ENCODE results near the gene OR4F16.
"Not testable (repeated sequence)": the region's sequence is repeated elsewhere in the genome, so short reads cannot be mapped to it uniquely, and the experiment has no call there.

DNA sequence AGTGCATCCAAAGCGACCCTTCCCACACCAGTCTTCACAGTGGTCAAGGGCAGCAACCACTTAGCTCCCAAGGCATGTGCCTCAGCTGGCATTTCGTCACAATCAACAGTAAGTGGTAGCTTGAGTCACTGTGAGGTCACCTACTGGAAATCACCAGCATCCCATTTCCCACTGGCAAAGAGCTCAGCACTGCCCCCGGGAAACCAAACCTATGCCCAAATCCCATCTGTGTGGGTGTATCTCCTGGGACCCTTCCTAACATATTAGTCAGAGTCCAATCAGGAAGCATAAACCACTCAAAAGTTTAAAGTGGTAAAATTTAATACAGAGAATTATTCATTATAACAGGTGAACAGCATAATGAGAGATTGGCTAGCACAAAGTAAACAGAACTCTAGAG lies 47.2 kb upstream of the OR4F16 start:
- not testable (repeated sequence) for TF ChIP-seq ISL1 (CRISPR knock-in tag; IDR thresholded peaks at IDR 0.05); ZFP30 (CRISPR knock-in tag; IDR thresholded peaks at IDR 0.05); TCF4 (CRISPR knock-in tag; IDR thresholded peaks at IDR 0.05; ENCODE audit: borderline replicate concordance); ARNTL (CRISPR knock-in tag; IDR thresholded peaks at IDR 0.05; ENCODE audit: borderline replicate concordance, low read depth); RARB (CRISPR knock-in tag; IDR thresholded peaks at IDR 0.05); TOX (CRISPR knock-in tag; IDR thresholded peaks at IDR 0.05; ENCODE audit: borderline replicate concordance); ZNF565 (CRISPR knock-in tag; conservative IDR thresholded peaks at IDR 0.05; ENCODE audit: low read depth); GLIS3 (CRISPR knock-in tag; IDR thresholded peaks at IDR 0.05); ZNF8 (CRISPR knock-in tag; IDR thresholded peaks at IDR 0.05); CSDC2 (CRISPR knock-in tag; IDR thresholded peaks at IDR 0.05)
- TF ChIP-seq, protein P1, sequence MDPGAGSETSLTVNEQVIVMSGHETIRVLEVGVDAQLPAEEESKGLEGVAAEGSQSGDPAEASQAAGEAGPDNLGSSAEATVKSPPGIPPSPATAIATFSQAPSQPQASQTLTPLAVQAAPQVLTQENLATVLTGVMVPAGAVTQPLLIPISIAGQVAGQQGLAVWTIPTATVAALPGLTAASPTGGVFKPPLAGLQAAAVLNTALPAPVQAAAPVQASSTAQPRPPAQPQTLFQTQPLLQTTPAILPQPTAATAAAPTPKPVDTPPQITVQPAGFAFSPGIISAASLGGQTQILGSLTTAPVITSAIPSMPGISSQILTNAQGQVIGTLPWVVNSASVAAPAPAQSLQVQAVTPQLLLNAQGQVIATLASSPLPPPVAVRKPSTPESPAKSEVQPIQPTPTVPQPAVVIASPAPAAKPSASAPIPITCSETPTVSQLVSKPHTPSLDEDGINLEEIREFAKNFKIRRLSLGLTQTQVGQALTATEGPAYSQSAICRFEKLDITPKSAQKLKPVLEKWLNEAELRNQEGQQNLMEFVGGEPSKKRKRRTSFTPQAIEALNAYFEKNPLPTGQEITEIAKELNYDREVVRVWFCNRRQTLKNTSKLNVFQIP (CRISPR knock-in tag; IDR thresholded peaks at IDR 0.05; ENCODE audit: borderline replicate concordance, low read depth), result not testable (repeated sequence)
- TF ChIP-seq, protein P2, sequence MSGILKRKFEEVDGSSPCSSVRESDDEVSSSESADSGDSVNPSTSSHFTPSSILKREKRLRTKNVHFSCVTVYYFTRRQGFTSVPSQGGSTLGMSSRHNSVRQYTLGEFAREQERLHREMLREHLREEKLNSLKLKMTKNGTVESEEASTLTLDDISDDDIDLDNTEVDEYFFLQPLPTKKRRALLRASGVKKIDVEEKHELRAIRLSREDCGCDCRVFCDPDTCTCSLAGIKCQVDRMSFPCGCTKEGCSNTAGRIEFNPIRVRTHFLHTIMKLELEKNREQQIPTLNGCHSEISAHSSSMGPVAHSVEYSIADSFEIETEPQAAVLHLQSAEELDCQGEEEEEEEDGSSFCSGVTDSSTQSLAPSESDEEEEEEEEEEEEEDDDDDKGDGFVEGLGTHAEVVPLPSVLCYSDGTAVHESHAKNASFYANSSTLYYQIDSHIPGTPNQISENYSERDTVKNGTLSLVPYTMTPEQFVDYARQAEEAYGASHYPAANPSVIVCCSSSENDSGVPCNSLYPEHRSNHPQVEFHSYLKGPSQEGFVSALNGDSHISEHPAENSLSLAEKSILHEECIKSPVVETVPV (CRISPR knock-in tag; IDR thresholded peaks at IDR 0.05), result not testable (repeated sequence)
- TF ChIP-seq, protein P3, sequence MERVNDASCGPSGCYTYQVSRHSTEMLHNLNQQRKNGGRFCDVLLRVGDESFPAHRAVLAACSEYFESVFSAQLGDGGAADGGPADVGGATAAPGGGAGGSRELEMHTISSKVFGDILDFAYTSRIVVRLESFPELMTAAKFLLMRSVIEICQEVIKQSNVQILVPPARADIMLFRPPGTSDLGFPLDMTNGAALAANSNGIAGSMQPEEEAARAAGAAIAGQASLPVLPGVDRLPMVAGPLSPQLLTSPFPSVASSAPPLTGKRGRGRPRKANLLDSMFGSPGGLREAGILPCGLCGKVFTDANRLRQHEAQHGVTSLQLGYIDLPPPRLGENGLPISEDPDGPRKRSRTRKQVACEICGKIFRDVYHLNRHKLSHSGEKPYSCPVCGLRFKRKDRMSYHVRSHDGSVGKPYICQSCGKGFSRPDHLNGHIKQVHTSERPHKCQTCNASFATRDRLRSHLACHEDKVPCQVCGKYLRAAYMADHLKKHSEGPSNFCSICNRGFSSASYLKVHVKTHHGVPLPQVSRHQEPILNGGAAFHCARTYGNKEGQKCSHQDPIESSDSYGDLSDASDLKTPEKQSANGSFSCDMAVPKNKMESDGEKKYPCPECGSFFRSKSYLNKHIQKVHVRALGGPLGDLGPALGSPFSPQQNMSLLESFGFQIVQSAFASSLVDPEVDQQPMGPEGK (CRISPR knock-in tag; IDR thresholded peaks at IDR 0.05; ENCODE audit: borderline replicate concordance), result not testable (repeated sequence)
- TF ChIP-seq, protein P4, sequence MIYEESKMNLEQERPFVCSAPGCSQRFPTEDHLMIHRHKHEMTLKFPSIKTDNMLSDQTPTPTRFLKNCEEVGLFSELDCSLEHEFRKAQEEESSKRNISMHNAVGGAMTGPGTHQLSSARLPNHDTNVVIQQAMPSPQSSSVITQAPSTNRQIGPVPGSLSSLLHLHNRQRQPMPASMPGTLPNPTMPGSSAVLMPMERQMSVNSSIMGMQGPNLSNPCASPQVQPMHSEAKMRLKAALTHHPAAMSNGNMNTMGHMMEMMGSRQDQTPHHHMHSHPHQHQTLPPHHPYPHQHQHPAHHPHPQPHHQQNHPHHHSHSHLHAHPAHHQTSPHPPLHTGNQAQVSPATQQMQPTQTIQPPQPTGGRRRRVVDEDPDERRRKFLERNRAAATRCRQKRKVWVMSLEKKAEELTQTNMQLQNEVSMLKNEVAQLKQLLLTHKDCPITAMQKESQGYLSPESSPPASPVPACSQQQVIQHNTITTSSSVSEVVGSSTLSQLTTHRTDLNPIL (CRISPR knock-in tag; IDR thresholded peaks at IDR 0.05; ENCODE audit: low read depth), result not testable (repeated sequence)

All from SK-N-SH treated with all-trans-retinoic acid at 6 μM for 48 hours (cell line).